GDM1 (cell line): ENCODE measurements around the gene SMURF1.

Experiments
- DNase-seq: peaks from one replicate; lab custom pipeline; 2025; lab: John Stamatoyannopoulos, UW

SMURF1 gene

GRCh38 chr7:99098286-99098823, 45.6 kb downstream of the SMURF1 start:
- no peak for DNase-seq

DNA sequence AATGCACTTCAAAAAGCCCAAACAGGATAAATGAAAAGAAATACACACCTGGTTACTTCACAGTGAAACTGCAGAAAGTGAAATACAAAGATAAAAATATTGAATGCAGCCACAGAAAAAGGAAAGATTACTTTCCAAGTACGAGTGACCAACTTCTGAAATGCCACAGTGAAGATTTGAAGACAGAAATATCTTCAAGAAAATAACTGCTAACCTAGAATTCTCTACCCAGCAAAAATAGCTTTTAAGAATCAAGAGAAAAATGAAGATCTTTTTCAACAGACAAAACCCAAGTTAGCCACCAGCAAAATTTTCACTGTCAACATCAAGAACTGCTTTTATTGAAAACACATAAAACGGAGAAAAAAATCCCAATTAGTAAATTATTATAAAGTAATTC, 46.2 kb downstream of the SMURF1 start:
- DNase-seq, result no peak

- no peak for DNase-seq
Observed at GRCh38 chr7:99096124-99096887, 47.6 kb downstream of the SMURF1 start.

- no peak for DNase-seq
Observed at GRCh38 chr7:99095698-99096097, 48.2 kb downstream of the SMURF1 start.

GRCh38 chr7:99094401-99094800, 49.5 kb downstream of the SMURF1 start:
- no peak for DNase-seq

GRCh38 chr7:99092064-99092720, 51.7 kb downstream of the SMURF1 start:
- no peak for DNase-seq

- no peak for DNase-seq
Observed at GRCh38 chr7:99090771-99091542, 53.0 kb downstream of the SMURF1 start.

- DNase-seq, result no peak
Observed at GRCh38 chr7:99089914-99090629, 53.8 kb downstream of the SMURF1 start.

GRCh38 chr7:99086944-99087343, 57.0 kb downstream of the SMURF1 start:
- DNase-seq, result no peak

DNA sequence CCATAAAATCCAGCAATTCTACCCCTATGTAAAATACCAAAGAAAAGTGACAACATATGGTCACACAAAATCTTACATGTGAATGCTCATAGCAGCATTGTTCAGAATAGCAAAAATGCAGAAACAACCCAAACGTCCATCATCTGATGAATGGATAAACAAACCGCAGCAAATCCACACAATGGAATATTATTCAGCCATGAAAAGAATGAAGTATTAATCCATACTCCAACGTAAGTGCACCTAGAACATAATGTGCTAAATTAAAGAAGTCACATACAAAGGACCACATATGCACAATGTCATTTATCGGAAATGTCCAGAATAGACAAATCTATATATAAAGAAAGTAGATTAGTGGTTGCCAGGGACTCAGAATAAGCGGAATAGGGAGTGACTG, 57.4 kb downstream of the SMURF1 start:
- no peak for DNase-seq

DNA sequence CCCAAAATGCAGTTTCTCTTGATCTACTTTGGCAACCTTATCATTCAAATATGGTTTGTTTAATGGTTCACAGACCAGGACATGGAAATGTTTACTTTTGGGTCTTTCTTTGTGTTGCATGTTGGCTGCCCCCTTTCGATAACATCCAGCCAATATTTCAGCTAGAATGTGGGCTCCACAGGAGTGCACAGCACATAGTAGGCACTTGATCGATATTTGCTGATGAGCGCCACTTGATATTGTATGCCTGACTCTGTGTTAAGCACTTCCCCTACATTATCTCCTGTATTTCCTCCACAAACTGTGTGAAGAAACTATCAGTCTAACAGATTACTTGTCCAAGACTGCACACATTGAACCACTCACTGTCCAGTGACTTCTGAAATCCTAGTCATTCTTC, 60.2 kb downstream of the SMURF1 start:
- no peak for DNase-seq

DNA sequence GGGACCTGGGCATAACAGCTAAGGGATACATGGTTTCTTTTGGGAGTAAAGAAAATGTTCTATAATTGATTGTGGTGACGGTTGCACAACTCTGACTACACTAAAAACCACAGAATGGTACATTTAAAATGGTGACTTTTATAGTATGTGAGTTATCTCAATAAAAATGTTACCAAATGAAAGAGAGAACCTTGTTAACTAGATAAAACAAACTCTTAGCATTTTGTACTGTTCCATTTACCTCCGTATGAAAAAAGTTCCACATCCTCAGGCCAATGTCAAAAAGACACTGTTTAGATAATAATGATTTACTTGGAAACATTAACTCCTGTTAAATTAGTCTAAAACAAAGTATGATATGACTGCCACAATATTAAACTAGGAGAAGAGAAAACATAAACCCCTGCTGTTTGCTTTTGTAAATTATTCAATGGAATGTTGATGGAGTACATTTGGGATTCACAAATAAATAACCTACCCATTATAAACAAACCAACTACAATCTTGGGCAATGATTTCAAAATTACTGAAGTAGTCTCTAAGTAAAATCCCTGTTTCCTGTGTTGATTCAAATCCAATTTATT, 60.7 kb downstream of the SMURF1 start:
- no peak for DNase-seq

- DNase-seq, result no peak
Observed at GRCh38 chr7:99080679-99081078, 63.2 kb downstream of the SMURF1 start.

- no peak for DNase-seq
Observed at GRCh38 chr7:99079104-99079503, 64.8 kb downstream of the SMURF1 start.

DNA sequence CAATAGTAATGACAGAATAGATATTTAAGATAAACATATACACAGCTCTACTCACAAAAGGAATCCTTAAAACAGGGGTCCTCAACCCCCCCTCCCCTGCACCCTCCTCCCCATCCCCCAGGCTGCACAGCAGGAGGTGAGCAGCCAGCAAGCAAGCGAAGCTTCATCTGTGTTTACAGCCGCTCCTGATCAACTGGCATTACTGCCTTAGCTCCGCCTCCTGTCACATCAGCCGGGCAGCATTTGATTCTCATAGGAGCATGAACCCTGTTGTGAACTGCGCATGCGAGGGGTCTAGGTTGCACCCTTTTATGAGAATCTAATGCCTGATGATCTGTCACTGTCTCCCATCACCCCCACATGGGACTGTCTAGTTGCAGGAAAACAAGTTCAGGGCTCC, 65.5 kb downstream of the SMURF1 start:
- no peak for DNase-seq

- no peak for DNase-seq
Observed at GRCh38 chr7:99076615-99077014, 67.3 kb downstream of the SMURF1 start.

- DNase-seq, result no peak
Observed at GRCh38 chr7:99073839-99074446, 70.0 kb downstream of the SMURF1 start.

DNA sequence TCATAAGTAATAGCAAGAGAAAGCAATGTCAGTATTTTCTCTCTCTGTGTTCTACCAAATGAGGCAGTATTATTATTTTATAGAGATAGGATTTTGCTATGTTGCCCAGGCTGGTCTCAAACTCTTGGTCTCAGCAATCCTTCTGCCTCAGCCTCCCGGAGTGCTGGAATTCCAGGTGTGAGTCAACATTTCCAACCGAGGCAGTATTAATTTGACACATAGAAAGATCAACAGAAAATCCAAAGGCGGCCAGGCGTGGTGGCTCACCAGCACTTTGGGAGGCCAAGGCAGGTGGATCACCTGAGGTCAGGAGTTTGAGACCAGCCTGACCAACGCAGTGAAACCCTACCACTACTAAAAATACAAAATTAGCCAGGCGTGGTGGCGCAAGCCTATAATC, 71.8 kb downstream of the SMURF1 start:
- no peak for DNase-seq

DNA sequence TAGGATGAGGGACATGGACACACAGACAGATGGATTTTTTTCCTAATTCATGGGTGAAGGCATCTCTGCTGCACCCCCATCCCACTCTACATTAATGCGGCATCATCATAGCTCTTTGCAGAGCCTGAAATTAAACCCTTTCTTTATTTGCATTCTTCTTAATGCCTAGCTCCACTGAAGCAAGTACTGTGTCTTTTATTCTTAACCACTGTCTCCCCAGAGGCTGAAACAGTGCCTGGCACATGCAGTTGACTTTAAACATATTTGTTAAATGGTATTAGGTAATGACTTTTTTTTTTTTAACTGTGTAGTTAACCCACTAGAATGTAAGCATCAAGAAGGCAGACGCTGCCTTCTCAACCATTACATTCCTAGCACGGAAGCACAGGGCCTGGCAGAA, 73.5 kb downstream of the SMURF1 start:
- DNase-seq, result no peak

GRCh38 chr7:99061001-99061776, 82.7 kb downstream of the SMURF1 start:
- no peak for DNase-seq
